ENCODE results near the gene BRI3.

BRI3 gene

GRCh38 chr7:98286701-98287485 lies 5.4 kb downstream of the BRI3 start:
- no peak for DNase-seq (ENCODE audit: low read depth in 1 of 2, low spot score in 1 of 2)

- DNase-seq (ENCODE audit: low read depth in 1 of 2, low spot score in 1 of 2), result no peak
Measured at GRCh38 chr7:98287486-98287959, 6.0 kb downstream of the BRI3 start.

GRCh38 chr7:98288064-98288823 lies 6.8 kb downstream of the BRI3 start:
- DNase-seq (ENCODE audit: low read depth in 1 of 2, low spot score in 1 of 2), result no peak

- DNase-seq (ENCODE audit: low read depth in 1 of 2, low spot score in 1 of 2), result no peak
Measured at GRCh38 chr7:98289333-98289875, 7.9 kb downstream of the BRI3 start.

GRCh38 chr7:98291717-98292116 lies 10.2 kb downstream of the BRI3 start:
- DNase-seq (ENCODE audit: low read depth in 1 of 2, low spot score in 1 of 2), result no peak

- DNase-seq (ENCODE audit: low read depth in 1 of 2, low spot score in 1 of 2), result no peak
Measured at GRCh38 chr7:98293265-98293664, 11.8 kb downstream of the BRI3 start.

GRCh38 chr7:98293746-98294145 lies 12.3 kb downstream of the BRI3 start:
- no peak for DNase-seq (ENCODE audit: low read depth in 1 of 2, low spot score in 1 of 2)

GRCh38 chr7:98294326-98294725 lies 12.8 kb downstream of the BRI3 start:
- DNase-seq (ENCODE audit: low read depth in 1 of 2, low spot score in 1 of 2), result no peak

GRCh38 chr7:98294798-98295382 lies 13.4 kb downstream of the BRI3 start:
- DNase-seq (ENCODE audit: low read depth in 1 of 2, low spot score in 1 of 2), result no peak

GRCh38 chr7:98295467-98296192 lies 14.1 kb downstream of the BRI3 start:
- no peak for DNase-seq (ENCODE audit: low read depth in 1 of 2, low spot score in 1 of 2)

GRCh38 chr7:98296833-98297232 lies 15.3 kb downstream of the BRI3 start:
- DNase-seq (ENCODE audit: low read depth in 1 of 2, low spot score in 1 of 2), result no peak

- DNase-seq (ENCODE audit: low read depth in 1 of 2, low spot score in 1 of 2), result no peak
Measured at GRCh38 chr7:98297626-98298286, 16.3 kb downstream of the BRI3 start.

GRCh38 chr7:98300595-98301372 lies 19.3 kb downstream of the BRI3 start:
- DNase-seq (ENCODE audit: low read depth in 1 of 2, low spot score in 1 of 2), result no peak

GRCh38 chr7:98301693-98302470 lies 20.4 kb downstream of the BRI3 start:
- no peak for DNase-seq (ENCODE audit: low read depth in 1 of 2, low spot score in 1 of 2)

- DNase-seq (ENCODE audit: low read depth in 1 of 2, low spot score in 1 of 2), result no peak
Measured at GRCh38 chr7:98303176-98303865, 21.8 kb downstream of the BRI3 start.

GRCh38 chr7:98303906-98304305 lies 22.4 kb downstream of the BRI3 start:
- DNase-seq (ENCODE audit: low read depth in 1 of 2, low spot score in 1 of 2), result no peak

- DNase-seq (ENCODE audit: low read depth in 1 of 2, low spot score in 1 of 2), result no peak
Measured at GRCh38 chr7:98305951-98306535, 24.6 kb downstream of the BRI3 start.

- DNase-seq (ENCODE audit: low read depth in 1 of 2, low spot score in 1 of 2), result no peak
Measured at GRCh38 chr7:98307971-98308466, 26.5 kb downstream of the BRI3 start.

Data from stimulated activated CD4-positive, alpha-beta T cell treated with anti-CD3 and anti-CD28 coated beads, Interleukin-15, amount 100 ng/mL, for 1 hour (primary cell).